HAP-1 (cell line): ENCODE results near the gene HIF1AN.
A peak's percentile ranks its signal among the peaks of the same experiment; 100 is the strongest.
"Not testable (repeated sequence)": the region's sequence is repeated elsewhere in the genome, so short reads cannot be mapped to it uniquely, and the experiment has no call there.

Experiments used
- DNase-seq, 2 experiments: peaks; one replicate each; pipeline ENCODE4 v3.0.0-alpha.2; 2016 to 2020; ENCODE audit warnings: low spot score in 2 of 2
- H3K27me3 ChIP-seq: fragments of 250-450 bp; sonication (Bioruptor Pico); 2 replicates; pipeline ENCODE4 v1.5.1; 2020; ENCODE audit warnings: low read depth, mild to moderate bottlenecking, moderate library complexity
- H3K36me3 ChIP-seq: fragments of 250-450 bp; sonication (Bioruptor Pico); replicated peaks from 2 replicates; pipeline ENCODE4 v1.5.1; 2020; ENCODE audit warnings: mild to moderate bottlenecking
- H3K4me1 ChIP-seq: fragments of 250-450 bp; sonication (Bioruptor Pico); 2 replicates; pipeline ENCODE4 v1.5.1; 2020; ENCODE audit warnings: mild to moderate bottlenecking
- H3K4me3 ChIP-seq: fragments of 250-450 bp; sonication (Bioruptor Pico); 2 replicates; pipeline ENCODE4 v1.5.1; 2020; ENCODE audit warnings: mild to moderate bottlenecking, moderate library complexity
- H3K9me3 ChIP-seq: fragments of 250-450 bp; sonication (Bioruptor Pico); 2 replicates; pipeline ENCODE4 v1.5.1; 2020; ENCODE audit warnings: mild to moderate bottlenecking, moderate library complexity
- in situ Hi-C: fragments of 300-500 bp; cut with MboI; formaldehyde crosslinking; loops from 3 replicates; pipeline ENCODE4 v1.14.3; 2020; ENCODE audit warnings: low sequenced_read_pairs, inconsistent platforms, mixed read lengths

The HIF1AN gene

GRCh38 chr10:100562008-100562672 is 26.4 kb downstream of the HIF1AN start:
- Histone ChIP-seq H3K27me3 (peaks cover 9% of the 10 kb centered on the region; the same call in 1 of the 2 replicates), H3K4me3 (no peak overlapping the region), H3K9me3 (no peaks in the 10 kb centered on the region), H3K36me3 (no peaks in the 10 kb centered on the region), H3K4me1 (no peaks in the 10 kb centered on the region)
- DNase-seq: peak; percentile 74 to 89
- in situ Hi-C loops: loop anchor here (5.0 kb wide), 3 partner anchors 180 to 450 kb away; no protein-coding TSS in a partner anchor

GRCh38 chr10:100565206-100565985 is 29.7 kb downstream of the HIF1AN start:
- Histone ChIP-seq H3K9me3 (no peaks in the 10 kb centered on the region), H3K36me3 (no peaks in the 10 kb centered on the region), H3K4me1 (no peaks in the 10 kb centered on the region), H3K27me3 (peaks cover 23% of the 10 kb centered on the region; the same call in 1 of the 2 replicates), H3K4me3 (no peak overlapping the region)
- no peak for DNase-seq
- in situ Hi-C loops: no loop called here

- Histone ChIP-seq H3K36me3 (no peaks in the 10 kb centered on the region), H3K27me3 (peaks cover 32% of the 10 kb centered on the region), H3K4me1 (no peaks in the 10 kb centered on the region), H3K9me3 (no peaks in the 10 kb centered on the region), H3K4me3 (no peak overlapping the region)
- DNase-seq: no peak
- in situ Hi-C loops: no loop called here
Measured at GRCh38 chr10:100566561-100566960, 30.8 kb downstream of the HIF1AN start.

GRCh38 chr10:100567249-100567648 is 31.5 kb downstream of the HIF1AN start:
- in situ Hi-C loops: no loop called here
- DNase-seq: no peak
- no peaks in the 10 kb centered on the region for H3K36me3 ChIP-seq
- H3K4me1 ChIP-seq: no peaks in the 10 kb centered on the region
- no peaks in the 10 kb centered on the region for H3K9me3 ChIP-seq
- peaks cover 39% of the 10 kb centered on the region for H3K27me3 ChIP-seq
- H3K4me3 ChIP-seq: no peak overlapping the region

GRCh38 chr10:100567826-100568225 is 32.1 kb downstream of the HIF1AN start:
- Histone ChIP-seq H3K36me3 (no peaks in the 10 kb centered on the region), H3K4me1 (no peaks in the 10 kb centered on the region), H3K9me3 (no peaks in the 10 kb centered on the region), H3K4me3 (no peak overlapping the region), H3K27me3 (peaks cover 44% of the 10 kb centered on the region)
- in situ Hi-C loops: no loop called here
- no peak for DNase-seq

- in situ Hi-C loops: no loop called here
- H3K27me3 ChIP-seq: peaks cover 54% of the 10 kb centered on the region
- no peaks in the 10 kb centered on the region for H3K9me3 ChIP-seq
- H3K4me3 ChIP-seq: no peak overlapping the region
- no peak for DNase-seq
- H3K4me1 ChIP-seq: no peaks in the 10 kb centered on the region
- H3K36me3 ChIP-seq: no peaks in the 10 kb centered on the region
Measured at GRCh38 chr10:100568912-100569311, 33.2 kb downstream of the HIF1AN start.

GRCh38 chr10:100569687-100570481 is 34.1 kb downstream of the HIF1AN start:
- H3K36me3 ChIP-seq: no peaks in the 10 kb centered on the region
- H3K9me3 ChIP-seq: no peaks in the 10 kb centered on the region
- DNase-seq: no peak
- peak overlapping the region; percentile 5; the same call in 1 of the 2 replicates for H3K4me3 ChIP-seq
- H3K27me3 ChIP-seq: peaks cover 62% of the 10 kb centered on the region
- H3K4me1 ChIP-seq: no peaks in the 10 kb centered on the region
- in situ Hi-C loops: no loop called here

- Histone ChIP-seq H3K9me3 (no peaks in the 10 kb centered on the region), H3K36me3 (no peaks in the 10 kb centered on the region), H3K27me3 (peaks cover 62% of the 10 kb centered on the region), H3K4me1 (no peaks in the 10 kb centered on the region), H3K4me3 (no peak overlapping the region)
- no peak for DNase-seq
- in situ Hi-C loops: no loop called here
Measured at GRCh38 chr10:100570506-100570905, 34.8 kb downstream of the HIF1AN start.

GRCh38 chr10:100571084-100571856 is 35.5 kb downstream of the HIF1AN start:
- no peak for DNase-seq
- in situ Hi-C loops: no loop called here
- Histone ChIP-seq H3K9me3 (no peaks in the 10 kb centered on the region), H3K4me3 (no peak overlapping the region), H3K36me3 (no peaks in the 10 kb centered on the region), H3K27me3 (peaks cover 66% of the 10 kb centered on the region), H3K4me1 (no peaks in the 10 kb centered on the region)

- in situ Hi-C loops, DNase-seq, H3K4me3 ChIP-seq, H3K9me3 ChIP-seq, H3K4me1 ChIP-seq, H3K36me3 ChIP-seq: not testable (repeated sequence)
- H3K27me3 ChIP-seq: peaks cover 48% of the 10 kb centered on the region
Measured at GRCh38 chr10:100575146-100575545, 39.4 kb downstream of the HIF1AN start.

- no peak for DNase-seq
- Histone ChIP-seq H3K36me3 (no peaks in the 10 kb centered on the region), H3K4me1 (no peaks in the 10 kb centered on the region), H3K4me3 (no peak overlapping the region), H3K27me3 (peaks cover 43% of the 10 kb centered on the region), H3K9me3 (no peaks in the 10 kb centered on the region)
- in situ Hi-C loops: no loop called here
Measured at GRCh38 chr10:100575585-100576281, 40.0 kb downstream of the HIF1AN start.

- H3K27me3 ChIP-seq: peaks cover 38% of the 10 kb centered on the region
- no peaks in the 10 kb centered on the region for H3K36me3 ChIP-seq
- in situ Hi-C loops: no loop called here
- no peak for DNase-seq
- no peaks in the 10 kb centered on the region for H3K9me3 ChIP-seq
- H3K4me1 ChIP-seq: no peaks in the 10 kb centered on the region
- no peak overlapping the region for H3K4me3 ChIP-seq
Measured at GRCh38 chr10:100576282-100576635, 40.5 kb downstream of the HIF1AN start.
